Stimulated activated CD4-positive, alpha-beta T cell treated with anti-CD3 and anti-CD28 coated beads, Interleukin-12 subunit alpha, Interleukin-12 subunit beta, amount 100 ng/mL, for 4 hours (primary cell): ENCODE measurements around the gene HSPG2.
"Not testable (repeated sequence)": the region's sequence is repeated elsewhere in the genome, so short reads cannot be mapped to it uniquely, and the experiment has no call there.

Source experiments
- DNase-seq: peaks from one replicate; pipeline ENCODE4 v3.0.0-alpha.2; 2020

HSPG2 gene

GRCh38 chr1:21955501-21956281, 18.6 kb upstream of the HSPG2 start:
- DNase-seq, result no peak

GRCh38 chr1:21955058-21955457, 17.9 kb upstream of the HSPG2 start:
- DNase-seq, result no peak

GRCh38 chr1:21952786-21953520, 15.8 kb upstream of the HSPG2 start:
- no peak for DNase-seq

- DNase-seq, result no peak
Measured at GRCh38 chr1:21951226-21951870, 14.2 kb upstream of the HSPG2 start.

- DNase-seq, result no peak
Measured at GRCh38 chr1:21950734-21951133, 13.6 kb upstream of the HSPG2 start.

GRCh38 chr1:21946836-21947587, 9.9 kb upstream of the HSPG2 start:
- no peak for DNase-seq

- DNase-seq, result no peak
Measured at GRCh38 chr1:21944733-21945073, 7.6 kb upstream of the HSPG2 start.

GRCh38 chr1:21942959-21943640, 6.0 kb upstream of the HSPG2 start:
- DNase-seq, result not testable (repeated sequence)

GRCh38 chr1:21942464-21942863, 5.4 kb upstream of the HSPG2 start:
- no peak for DNase-seq

- no peak for DNase-seq
Measured at GRCh38 chr1:21941370-21941769, 4.3 kb upstream of the HSPG2 start.

GRCh38 chr1:21940492-21940891, 3.4 kb upstream of the HSPG2 start:
- DNase-seq, result no peak

- DNase-seq, result no peak
Measured at GRCh38 chr1:21939650-21940374, 2.7 kb upstream of the HSPG2 start.

- DNase-seq, result no peak
Measured at GRCh38 chr1:21938732-21939538, 1.8 kb upstream of the HSPG2 start.

- peak; percentile 71 for DNase-seq
Measured at GRCh38 chr1:21937372-21938121, 437 bp upstream of the HSPG2 start.

GRCh38 chr1:21936366-21937031, 611 bp downstream of the HSPG2 start:
- DNase-seq, result no peak

- no peak for DNase-seq
Measured at GRCh38 chr1:21935891-21936365, 1.2 kb downstream of the HSPG2 start.

- DNase-seq, result no peak
Measured at GRCh38 chr1:21935393-21935804, 1.7 kb downstream of the HSPG2 start.

- DNase-seq, result no peak
Measured at GRCh38 chr1:21933397-21934248, 3.5 kb downstream of the HSPG2 start.

GRCh38 chr1:21932127-21932526, 5.0 kb downstream of the HSPG2 start:
- DNase-seq, result no peak
